ENCODE data around the gene TXNDC2.
"Not testable (repeated sequence)": the region's sequence is repeated elsewhere in the genome, so short reads cannot be mapped to it uniquely, and the experiment has no call there.

Gene TXNDC2

GRCh38 chr18:9887992-9888391 is 2.2 kb downstream of the TXNDC2 start:
- TF ChIP-seq, protein P1, sequence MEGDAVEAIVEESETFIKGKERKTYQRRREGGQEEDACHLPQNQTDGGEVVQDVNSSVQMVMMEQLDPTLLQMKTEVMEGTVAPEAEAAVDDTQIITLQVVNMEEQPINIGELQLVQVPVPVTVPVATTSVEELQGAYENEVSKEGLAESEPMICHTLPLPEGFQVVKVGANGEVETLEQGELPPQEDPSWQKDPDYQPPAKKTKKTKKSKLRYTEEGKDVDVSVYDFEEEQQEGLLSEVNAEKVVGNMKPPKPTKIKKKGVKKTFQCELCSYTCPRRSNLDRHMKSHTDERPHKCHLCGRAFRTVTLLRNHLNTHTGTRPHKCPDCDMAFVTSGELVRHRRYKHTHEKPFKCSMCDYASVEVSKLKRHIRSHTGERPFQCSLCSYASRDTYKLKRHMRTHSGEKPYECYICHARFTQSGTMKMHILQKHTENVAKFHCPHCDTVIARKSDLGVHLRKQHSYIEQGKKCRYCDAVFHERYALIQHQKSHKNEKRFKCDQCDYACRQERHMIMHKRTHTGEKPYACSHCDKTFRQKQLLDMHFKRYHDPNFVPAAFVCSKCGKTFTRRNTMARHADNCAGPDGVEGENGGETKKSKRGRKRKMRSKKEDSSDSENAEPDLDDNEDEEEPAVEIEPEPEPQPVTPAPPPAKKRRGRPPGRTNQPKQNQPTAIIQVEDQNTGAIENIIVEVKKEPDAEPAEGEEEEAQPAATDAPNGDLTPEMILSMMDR (IDR thresholded peaks at IDR 0.05; ENCODE audit: extremely low read depth, missing control alignments), result no peak
- DNase-seq (ENCODE audit: low spot score), result no peak

GRCh38 chr18:9890196-9890595 is 4.4 kb downstream of the TXNDC2 start:
- TF ChIP-seq, protein P1 (IDR thresholded peaks at IDR 0.05; ENCODE audit: extremely low read depth, missing control alignments), result no peak
- no peak for DNase-seq (ENCODE audit: low spot score)

DNA sequence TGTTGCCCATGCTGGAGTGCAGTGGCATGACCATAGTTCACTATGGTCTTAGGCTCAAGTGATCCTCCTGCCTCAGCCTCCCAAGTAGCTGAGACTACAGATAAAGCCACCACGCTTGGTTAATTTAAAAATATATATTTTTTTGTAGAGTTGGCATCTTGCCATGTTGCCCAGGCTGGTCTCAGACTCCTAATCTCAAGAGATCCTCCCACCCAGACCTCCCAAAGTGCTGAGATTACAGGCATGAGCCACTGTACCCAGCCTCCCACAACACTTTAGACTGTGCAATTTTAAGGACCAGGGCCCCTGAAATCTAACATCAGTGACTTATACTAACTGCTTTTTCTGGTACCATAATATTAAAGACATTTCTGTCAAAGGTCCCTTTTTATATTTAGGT is 5.2 kb downstream of the TXNDC2 start:
- TF ChIP-seq, protein P1 (IDR thresholded peaks at IDR 0.05; ENCODE audit: extremely low read depth, missing control alignments), result no peak
- no peak for DNase-seq (ENCODE audit: low spot score)

GRCh38 chr18:9891515-9891914 is 5.7 kb downstream of the TXNDC2 start:
- not testable (repeated sequence) for DNase-seq (ENCODE audit: low spot score)

DNA sequence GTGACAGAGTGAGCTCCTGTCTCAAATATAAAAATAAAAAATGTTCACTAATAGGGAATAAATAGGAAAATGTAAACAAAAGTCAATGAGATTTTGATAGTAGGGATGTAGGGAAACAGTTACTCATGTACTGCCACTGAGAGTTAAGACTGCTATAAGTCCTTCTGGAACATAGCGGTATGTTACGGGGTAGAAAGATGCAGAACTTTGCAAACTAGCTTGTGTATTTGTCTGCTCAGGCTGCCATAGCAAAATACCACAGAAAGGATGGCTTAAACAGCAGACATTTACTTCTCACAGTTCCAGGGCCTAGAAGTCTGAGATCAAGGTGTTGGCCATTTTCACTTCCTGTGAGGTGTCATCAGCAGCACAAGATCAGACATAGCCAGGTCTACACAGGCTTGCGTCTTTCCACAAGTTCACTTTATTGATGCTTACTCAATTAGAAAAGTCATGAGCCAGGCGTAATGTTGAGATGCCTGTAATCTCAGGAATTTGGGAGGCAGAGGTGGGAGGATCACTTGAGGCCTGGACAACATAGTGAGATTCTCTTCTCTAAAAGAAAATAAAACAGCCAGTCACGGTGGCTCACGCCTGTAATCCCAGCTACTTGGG is 8.8 kb downstream of the TXNDC2 start:
- DNase-seq (ENCODE audit: low spot score), result no peak
- TF ChIP-seq, protein P1 (IDR thresholded peaks at IDR 0.05; ENCODE audit: extremely low read depth, missing control alignments), result no peak

GRCh38 chr18:9897129-9897528 is 11.4 kb downstream of the TXNDC2 start:
- TF ChIP-seq, protein P1 (IDR thresholded peaks at IDR 0.05; ENCODE audit: extremely low read depth, missing control alignments), result no peak
- DNase-seq (ENCODE audit: low spot score), result no peak

- DNase-seq (ENCODE audit: low spot score), result not testable (repeated sequence)
These were observed 12.1 kb downstream of the TXNDC2 start for GRCh38 chr18:9897787-9898291.

DNA sequence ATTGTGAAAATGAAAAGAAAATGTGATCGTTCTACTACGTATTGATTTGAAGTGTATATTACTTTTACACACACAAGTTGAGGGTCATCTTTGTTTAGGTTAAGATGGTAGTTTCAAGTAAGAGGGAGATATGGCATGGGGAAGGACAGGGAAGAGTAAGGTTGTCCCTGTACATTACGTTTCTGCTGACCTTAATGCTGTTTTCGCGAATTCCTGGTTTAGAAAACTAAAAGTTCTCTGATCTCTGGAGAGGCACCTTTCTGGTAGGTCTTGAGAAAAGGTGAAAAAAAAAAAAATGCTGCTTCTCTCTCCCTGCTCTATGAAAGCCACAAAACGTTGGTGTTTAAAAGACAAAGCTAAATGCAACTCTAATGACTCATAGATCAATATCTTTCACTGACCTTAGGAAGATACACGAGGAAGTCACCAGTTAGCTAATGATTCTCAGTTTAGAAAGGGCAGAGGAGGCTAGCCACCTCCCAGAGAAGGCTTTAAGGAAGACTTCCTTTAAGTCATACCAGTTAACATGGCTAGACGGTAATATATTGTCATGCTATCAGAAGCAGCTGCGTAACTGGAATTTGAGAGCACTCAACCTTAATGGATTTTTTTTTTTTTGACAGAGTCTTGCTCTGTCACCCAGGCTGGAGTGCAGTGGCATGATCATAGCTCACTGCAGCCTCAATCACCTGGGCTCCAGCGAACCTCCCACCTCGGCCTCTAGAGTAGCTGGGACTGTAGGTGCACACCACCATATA is 13.2 kb downstream of the TXNDC2 start:
- no peak for DNase-seq (ENCODE audit: low spot score)
- TF ChIP-seq, protein P1 (IDR thresholded peaks at IDR 0.05; ENCODE audit: extremely low read depth, missing control alignments), result no peak

DNA sequence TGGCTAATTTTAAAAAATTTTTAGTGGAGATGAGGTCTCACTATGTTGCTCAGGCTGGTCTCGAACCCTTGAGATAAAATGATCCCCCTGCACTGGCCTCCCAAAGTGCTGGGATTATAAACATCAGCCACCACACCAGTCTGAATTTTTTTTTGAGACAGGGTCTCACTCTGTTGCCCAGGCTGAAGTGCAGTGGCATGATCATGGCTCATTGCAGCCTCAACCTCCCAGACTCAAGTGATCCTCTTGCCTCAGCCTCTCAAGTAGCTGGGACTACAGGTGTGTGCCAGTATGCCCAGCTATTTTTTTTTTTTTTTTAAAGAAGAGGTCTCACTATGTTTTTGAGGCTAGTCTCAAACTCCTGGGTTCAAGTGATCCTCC is 13.8 kb downstream of the TXNDC2 start:
- not testable (repeated sequence) for DNase-seq (ENCODE audit: low spot score)
